ENCODE data around the gene RBMS3. TPM values are rescaled to one million over a fixed set of nuclear protein-coding genes. Genes with fewer than 3 reads are reported as not detected.
A peak's percentile ranks its signal among the peaks of the same experiment; 100 is the strongest.

RBMS3 gene
- total and polyA plus RNA-seq, 4 donors: 29.1 to 86.7 (median 58.1) TPM

DNA sequence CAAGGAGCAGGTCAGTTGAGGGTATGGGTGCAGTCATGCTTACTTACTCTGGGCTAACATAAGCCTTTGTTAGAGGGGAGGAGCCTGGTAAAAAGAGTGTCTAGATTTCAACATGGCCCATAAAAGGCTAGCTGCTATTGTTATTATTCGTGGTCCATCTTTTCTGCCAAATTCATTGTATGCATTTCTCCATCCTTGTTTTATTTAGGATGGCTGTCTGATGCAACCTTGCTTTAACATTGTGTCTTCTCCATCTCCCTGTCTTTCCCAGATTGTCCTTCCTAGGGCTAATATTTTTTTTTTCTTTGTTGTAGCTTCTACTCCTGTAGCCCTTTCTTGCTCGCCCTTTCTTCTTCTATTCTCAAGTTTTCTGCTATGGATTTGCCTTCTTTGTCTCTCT is 12.6 kb downstream of the RBMS3 start:
- H3K9me3 ChIP-seq (ENCODE audit: control insufficient read depth, insufficient read depth, low read length): no peaks in the 10 kb centered on the region
- no peaks in the 10 kb centered on the region for H3K4me1 ChIP-seq (ENCODE audit: control insufficient read depth, insufficient read depth, low read length)
- DNase-seq (ENCODE audit: low read depth in 4 of 6, low spot score in 6 of 6): no peak
- no CpG with 5 or more reads among the region's 2 CpGs for WGBS (ENCODE audit: insufficient coverage)
- no peaks in the 10 kb centered on the region for H3K36me3 ChIP-seq (ENCODE audit: control insufficient read depth, insufficient read depth, low read length)
- H3K27me3 ChIP-seq (ENCODE audit: control insufficient read depth, insufficient read depth, low read length): no peaks in the 10 kb centered on the region
- H3K27ac ChIP-seq (ENCODE audit: low read depth, low read length): no peak overlapping the region
- no peak overlapping the region for H3K4me3 ChIP-seq (ENCODE audit: low read depth, low read length)

DNA sequence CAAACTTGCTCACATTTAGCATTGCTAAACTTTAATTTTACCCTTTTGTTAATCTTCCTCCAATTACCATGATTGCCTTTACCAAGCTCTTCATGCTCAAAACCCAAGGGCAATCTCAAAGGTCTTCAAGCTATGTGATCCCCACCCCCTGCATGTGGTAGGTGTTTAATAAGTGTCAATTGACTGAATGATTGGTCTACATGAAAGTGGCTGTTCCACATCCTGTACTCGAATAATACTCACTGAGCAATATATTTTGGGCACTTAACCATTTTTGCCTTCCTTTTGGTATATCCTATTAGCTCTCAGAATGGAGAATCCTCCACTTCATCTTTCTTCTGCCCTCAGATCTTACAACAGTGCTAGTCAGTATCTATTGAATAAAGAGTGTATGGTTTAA is 17.1 kb downstream of the RBMS3 start:
- Histone ChIP-seq H3K36me3 (ENCODE audit: control insufficient read depth, insufficient read depth, low read length) (no peaks in the 10 kb centered on the region), H3K9me3 (ENCODE audit: control insufficient read depth, insufficient read depth, low read length) (no peaks in the 10 kb centered on the region), H3K4me3 (ENCODE audit: low read depth, low read length) (no peak overlapping the region), H3K27me3 (ENCODE audit: control insufficient read depth, insufficient read depth, low read length) (no peaks in the 10 kb centered on the region), H3K27ac (ENCODE audit: low read depth, low read length) (no peak overlapping the region), H3K4me1 (ENCODE audit: control insufficient read depth, insufficient read depth, low read length) (no peaks in the 10 kb centered on the region)
- DNase-seq (ENCODE audit: low read depth in 4 of 6, low spot score in 6 of 6): no peak
- no CpG with 5 or more reads among the region's 1 CpG for WGBS (ENCODE audit: insufficient coverage)

DNA sequence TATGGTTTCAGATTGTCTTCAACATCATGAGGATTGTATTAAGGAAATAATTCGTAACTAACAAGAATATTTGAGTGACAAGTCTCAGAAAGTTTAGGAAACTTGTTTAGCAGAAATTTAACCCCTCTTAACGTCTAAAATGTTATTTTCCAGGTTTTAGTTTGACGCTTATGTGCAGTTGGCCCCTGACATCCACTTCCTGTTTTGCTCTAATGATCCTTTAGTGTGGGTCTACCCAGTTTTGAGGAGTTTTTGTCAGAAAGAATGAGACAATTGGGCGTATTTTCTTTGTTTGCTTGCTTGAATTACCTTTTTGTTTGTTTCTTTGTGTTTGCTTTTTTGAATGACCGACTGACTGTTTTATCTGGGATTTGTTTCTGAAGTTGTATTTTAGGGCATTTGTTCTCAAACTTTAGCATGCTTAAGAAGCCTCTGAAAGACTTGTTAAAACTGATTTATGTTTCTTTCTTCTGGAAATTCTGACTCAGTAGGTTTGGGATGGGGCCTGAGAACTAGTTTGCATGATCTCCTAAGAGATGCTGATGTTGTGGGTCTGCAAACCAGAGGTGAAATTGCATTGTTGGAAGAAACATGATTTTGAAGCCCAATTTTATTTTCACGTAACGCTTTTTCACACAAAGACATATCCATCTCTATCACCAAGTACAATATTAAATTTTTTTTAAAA is 20.6 kb downstream of the RBMS3 start:
- Histone ChIP-seq H3K27me3 (ENCODE audit: control insufficient read depth, insufficient read depth, low read length) (no peaks in the 10 kb centered on the region), H3K4me1 (ENCODE audit: control insufficient read depth, insufficient read depth, low read length) (no peaks in the 10 kb centered on the region), H3K4me3 (ENCODE audit: low read depth, low read length) (no peak overlapping the region), H3K27ac (ENCODE audit: low read depth, low read length) (no peak overlapping the region), H3K9me3 (ENCODE audit: control insufficient read depth, insufficient read depth, low read length) (no peaks in the 10 kb centered on the region), H3K36me3 (ENCODE audit: control insufficient read depth, insufficient read depth, low read length) (no peaks in the 10 kb centered on the region)
- no CpG with 5 or more reads among the region's 7 CpGs for WGBS (ENCODE audit: insufficient coverage)
- DNase-seq (ENCODE audit: low read depth in 4 of 6, low spot score in 6 of 6): no peak

DNA sequence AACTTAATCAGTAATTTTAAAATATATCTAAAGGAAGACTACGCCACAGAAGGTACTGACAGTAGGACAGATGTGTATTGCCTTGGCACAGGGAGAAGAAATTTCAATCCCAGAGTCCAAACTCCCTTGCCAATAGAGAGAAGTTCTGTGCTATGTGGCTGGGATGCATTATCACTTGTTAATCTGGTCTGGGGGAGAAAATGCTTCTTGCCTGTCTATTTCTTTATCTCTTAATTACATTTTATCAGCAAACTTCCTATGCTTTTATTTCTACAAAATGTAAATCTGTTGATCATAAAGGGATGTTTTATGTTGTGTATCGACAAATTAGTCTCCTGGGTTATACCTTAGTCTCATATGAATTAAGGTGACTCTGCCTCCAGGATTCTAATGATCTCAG is 21.7 kb downstream of the RBMS3 start:
- no peak for DNase-seq (ENCODE audit: low read depth in 4 of 6, low spot score in 6 of 6)
- H3K36me3 ChIP-seq (ENCODE audit: control insufficient read depth, insufficient read depth, low read length): no peaks in the 10 kb centered on the region
- H3K4me3 ChIP-seq (ENCODE audit: low read depth, low read length): no peak overlapping the region
- no peaks in the 10 kb centered on the region for H3K27me3 ChIP-seq (ENCODE audit: control insufficient read depth, insufficient read depth, low read length)
- H3K4me1 ChIP-seq (ENCODE audit: control insufficient read depth, insufficient read depth, low read length): no peaks in the 10 kb centered on the region
- WGBS (ENCODE audit: insufficient coverage): 80% methylated on average over 1 of the region's 2 CpGs
- no peaks in the 10 kb centered on the region for H3K9me3 ChIP-seq (ENCODE audit: control insufficient read depth, insufficient read depth, low read length)
- no peak overlapping the region for H3K27ac ChIP-seq (ENCODE audit: low read depth, low read length)

DNA sequence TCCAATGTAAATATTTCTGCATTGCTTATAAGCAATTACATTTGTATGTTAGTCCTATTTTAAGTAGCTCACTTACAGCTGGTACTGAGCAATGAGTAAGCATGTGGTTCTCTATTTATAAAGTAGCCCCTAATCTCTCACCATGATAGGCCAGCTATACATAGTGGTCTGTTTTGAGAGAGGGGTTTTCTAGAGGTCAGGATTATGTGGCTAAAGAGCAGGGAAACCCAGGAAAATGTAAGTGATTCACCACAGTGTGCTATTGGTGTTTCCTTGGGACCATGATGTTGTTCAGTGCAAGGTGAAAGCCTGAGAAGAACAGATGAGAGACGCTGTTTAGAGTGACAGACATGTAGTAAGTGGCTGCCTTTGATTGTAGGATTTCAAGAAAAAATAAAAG is 26.4 kb downstream of the RBMS3 start:
- Histone ChIP-seq H3K4me1 (ENCODE audit: control insufficient read depth, insufficient read depth, low read length) (no peaks in the 10 kb centered on the region), H3K9me3 (ENCODE audit: control insufficient read depth, insufficient read depth, low read length) (no peaks in the 10 kb centered on the region), H3K27ac (ENCODE audit: low read depth, low read length) (no peak overlapping the region), H3K27me3 (ENCODE audit: control insufficient read depth, insufficient read depth, low read length) (no peaks in the 10 kb centered on the region), H3K36me3 (ENCODE audit: control insufficient read depth, insufficient read depth, low read length) (no peaks in the 10 kb centered on the region), H3K4me3 (ENCODE audit: low read depth, low read length) (no peak overlapping the region)
- no CpG with 5 or more reads among the region's 1 CpG for WGBS (ENCODE audit: insufficient coverage)
- no peak for DNase-seq (ENCODE audit: low read depth in 4 of 6, low spot score in 6 of 6)

DNA sequence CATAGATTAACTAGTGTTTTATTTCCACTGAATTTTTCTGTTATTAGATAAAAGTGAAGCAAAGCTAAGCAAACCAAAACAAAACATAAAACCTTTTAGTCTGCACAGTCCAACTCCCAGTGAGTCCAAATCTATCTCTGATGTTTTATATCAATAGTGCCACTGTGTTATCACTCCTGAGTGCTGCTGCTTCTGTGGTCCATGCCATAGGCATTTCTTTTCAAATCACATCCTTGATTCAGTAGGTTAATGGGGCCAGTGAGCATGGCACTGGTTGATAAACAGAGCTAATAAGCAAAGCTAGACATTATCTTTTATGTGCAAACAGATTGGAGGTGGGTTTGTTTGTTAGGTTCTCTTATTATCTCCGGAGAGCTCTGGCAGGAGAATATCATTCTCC is 30.0 kb downstream of the RBMS3 start:
- H3K4me3 ChIP-seq (ENCODE audit: low read depth, low read length): no peak overlapping the region
- H3K9me3 ChIP-seq (ENCODE audit: control insufficient read depth, insufficient read depth, low read length): no peaks in the 10 kb centered on the region
- no peaks in the 10 kb centered on the region for H3K4me1 ChIP-seq (ENCODE audit: control insufficient read depth, insufficient read depth, low read length)
- DNase-seq (ENCODE audit: low read depth in 4 of 6, low spot score in 6 of 6): peak in 1 of 6 donors; percentile 71
- H3K27ac ChIP-seq (ENCODE audit: low read depth, low read length): no peak overlapping the region
- no peaks in the 10 kb centered on the region for H3K27me3 ChIP-seq (ENCODE audit: control insufficient read depth, insufficient read depth, low read length)
- no CpG with 5 or more reads among the region's 1 CpG for WGBS (ENCODE audit: insufficient coverage)
- H3K36me3 ChIP-seq (ENCODE audit: control insufficient read depth, insufficient read depth, low read length): no peaks in the 10 kb centered on the region

- Histone ChIP-seq H3K9me3 (ENCODE audit: control insufficient read depth, insufficient read depth, low read length) (no peaks in the 10 kb centered on the region), H3K36me3 (ENCODE audit: control insufficient read depth, insufficient read depth, low read length) (no peaks in the 10 kb centered on the region), H3K27ac (ENCODE audit: low read depth, low read length) (no peak overlapping the region), H3K4me1 (ENCODE audit: control insufficient read depth, insufficient read depth, low read length) (no peaks in the 10 kb centered on the region), H3K27me3 (ENCODE audit: control insufficient read depth, insufficient read depth, low read length) (no peaks in the 10 kb centered on the region), H3K4me3 (ENCODE audit: low read depth, low read length) (no peak overlapping the region)
- no peak for DNase-seq (ENCODE audit: low read depth in 4 of 6, low spot score in 6 of 6)
- no CpG with 5 or more reads among the region's 3 CpGs for WGBS (ENCODE audit: insufficient coverage)
Measured at GRCh38 chr3:29311795-29312194, 30.9 kb downstream of the RBMS3 start.

DNA sequence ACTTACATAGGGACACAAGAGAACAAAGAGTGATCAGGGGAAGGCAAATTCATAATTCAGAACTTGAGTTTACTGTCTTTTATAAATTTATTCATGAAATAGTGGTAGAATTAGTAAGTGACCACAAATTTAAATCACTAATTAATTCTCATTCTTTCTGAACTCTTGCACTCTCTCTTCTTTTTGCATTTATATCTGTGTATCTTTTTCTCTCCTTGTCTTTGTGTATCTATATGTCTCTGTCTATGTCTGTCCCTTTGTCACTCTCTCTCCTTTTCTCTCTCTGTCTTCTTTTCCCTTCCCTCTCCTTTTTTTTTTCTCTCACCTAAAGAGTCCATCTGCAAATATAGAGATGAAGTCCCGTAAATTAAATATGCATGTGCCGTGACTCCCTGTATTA is 31.5 kb downstream of the RBMS3 start:
- H3K4me3 ChIP-seq (ENCODE audit: low read depth, low read length): no peak overlapping the region
- H3K36me3 ChIP-seq (ENCODE audit: control insufficient read depth, insufficient read depth, low read length): no peaks in the 10 kb centered on the region
- 69% methylated on average over 2 of the region's 2 CpGs for WGBS (ENCODE audit: insufficient coverage)
- H3K27ac ChIP-seq (ENCODE audit: low read depth, low read length): no peak overlapping the region
- no peak for DNase-seq (ENCODE audit: low read depth in 4 of 6, low spot score in 6 of 6)
- no peaks in the 10 kb centered on the region for H3K9me3 ChIP-seq (ENCODE audit: control insufficient read depth, insufficient read depth, low read length)
- no peaks in the 10 kb centered on the region for H3K27me3 ChIP-seq (ENCODE audit: control insufficient read depth, insufficient read depth, low read length)
- H3K4me1 ChIP-seq (ENCODE audit: control insufficient read depth, insufficient read depth, low read length): no peaks in the 10 kb centered on the region

DNA sequence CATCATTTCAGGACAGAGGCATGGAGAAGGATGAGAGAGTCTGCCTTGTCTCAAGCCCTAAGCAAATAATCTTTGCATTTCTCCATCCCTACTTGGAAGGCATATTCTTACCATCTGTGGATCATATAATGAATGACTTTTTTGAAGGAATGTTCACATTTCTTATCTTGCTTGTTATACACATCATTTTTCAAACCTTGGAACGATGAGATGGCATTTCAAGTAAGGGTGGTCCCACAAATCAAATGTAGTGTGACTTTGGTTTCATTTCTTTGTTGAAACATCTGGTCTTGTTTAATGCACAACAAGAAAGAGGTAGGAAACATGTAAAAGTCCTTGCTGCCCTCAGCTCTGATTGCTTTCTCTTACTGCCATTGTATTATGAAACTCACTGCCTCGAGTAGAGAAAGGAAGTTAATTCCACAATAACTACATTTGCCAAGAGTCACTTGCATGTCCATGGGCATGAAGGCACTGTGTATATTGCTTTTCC is 32.1 kb downstream of the RBMS3 start:
- Histone ChIP-seq H3K4me3 (ENCODE audit: low read depth, low read length) (no peak overlapping the region), H3K9me3 (ENCODE audit: control insufficient read depth, insufficient read depth, low read length) (no peaks in the 10 kb centered on the region), H3K27ac (ENCODE audit: low read depth, low read length) (no peak overlapping the region), H3K4me1 (ENCODE audit: control insufficient read depth, insufficient read depth, low read length) (no peaks in the 10 kb centered on the region), H3K27me3 (ENCODE audit: control insufficient read depth, insufficient read depth, low read length) (no peaks in the 10 kb centered on the region), H3K36me3 (ENCODE audit: control insufficient read depth, insufficient read depth, low read length) (no peaks in the 10 kb centered on the region)
- WGBS (ENCODE audit: insufficient coverage): no CpG with 5 or more reads among the region's 2 CpGs
- DNase-seq (ENCODE audit: low read depth in 4 of 6, low spot score in 6 of 6): no peak

DNA sequence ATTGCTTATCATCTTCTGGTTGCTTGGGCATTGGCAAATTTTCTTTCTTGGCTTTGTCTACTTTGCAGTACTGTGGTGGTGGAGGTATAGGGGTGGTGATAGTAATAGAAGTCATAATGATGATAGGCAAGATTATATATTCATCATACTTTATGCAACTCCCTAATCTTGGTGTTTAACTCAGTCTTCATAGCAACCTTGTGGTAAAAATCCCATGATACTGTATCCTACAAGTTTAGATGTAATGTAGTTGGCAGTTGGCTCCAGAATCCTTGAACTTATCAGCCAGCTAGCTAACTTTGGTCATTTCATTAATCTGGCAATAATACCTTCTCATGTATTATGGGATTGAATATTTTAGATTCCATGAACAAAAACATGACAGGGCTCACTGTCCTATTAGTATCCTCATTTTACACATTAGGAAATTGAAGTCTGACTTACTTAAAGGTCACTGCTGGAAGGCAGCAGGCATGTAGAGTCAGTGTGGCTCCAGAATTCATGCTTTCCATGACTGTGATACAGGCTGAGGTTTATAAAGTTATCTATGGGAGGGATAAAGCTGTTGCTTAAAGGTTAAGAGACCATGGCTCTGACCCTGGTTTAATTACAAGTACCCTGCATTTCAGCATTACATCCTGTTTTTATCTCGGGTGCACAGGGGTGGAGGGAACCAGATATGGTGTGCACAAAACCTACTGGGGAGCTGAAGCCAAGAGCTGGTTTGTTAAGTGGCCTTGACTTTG is 33.3 kb downstream of the RBMS3 start:
- no peak for DNase-seq (ENCODE audit: low read depth in 4 of 6, low spot score in 6 of 6)
- Histone ChIP-seq H3K9me3 (ENCODE audit: control insufficient read depth, insufficient read depth, low read length) (no peaks in the 10 kb centered on the region), H3K27ac (ENCODE audit: low read depth, low read length) (no peak overlapping the region), H3K36me3 (ENCODE audit: control insufficient read depth, insufficient read depth, low read length) (no peaks in the 10 kb centered on the region), H3K4me3 (ENCODE audit: low read depth, low read length) (no peak overlapping the region), H3K4me1 (ENCODE audit: control insufficient read depth, insufficient read depth, low read length) (no peaks in the 10 kb centered on the region), H3K27me3 (ENCODE audit: control insufficient read depth, insufficient read depth, low read length) (no peaks in the 10 kb centered on the region)
- no CpG with 5 or more reads among the region's 1 CpG for WGBS (ENCODE audit: insufficient coverage)

All from spinal cord (tissue), 10 donors.